ENCODE data around the gene ZNF443. TPM values are rescaled to one million over a fixed set of nuclear protein-coding genes. Genes with fewer than 3 reads are reported as not detected.
A peak's percentile ranks its signal among the peaks of the same experiment; 100 is the strongest.
"Not testable (repeated sequence)": the region's sequence is repeated elsewhere in the genome, so short reads cannot be mapped to it uniquely, and the experiment has no call there.

ZNF443 gene
- total RNA-seq, 3 donors from 2014 or later = 2.2 to 2.4 (median 2.3) TPM

DNA sequence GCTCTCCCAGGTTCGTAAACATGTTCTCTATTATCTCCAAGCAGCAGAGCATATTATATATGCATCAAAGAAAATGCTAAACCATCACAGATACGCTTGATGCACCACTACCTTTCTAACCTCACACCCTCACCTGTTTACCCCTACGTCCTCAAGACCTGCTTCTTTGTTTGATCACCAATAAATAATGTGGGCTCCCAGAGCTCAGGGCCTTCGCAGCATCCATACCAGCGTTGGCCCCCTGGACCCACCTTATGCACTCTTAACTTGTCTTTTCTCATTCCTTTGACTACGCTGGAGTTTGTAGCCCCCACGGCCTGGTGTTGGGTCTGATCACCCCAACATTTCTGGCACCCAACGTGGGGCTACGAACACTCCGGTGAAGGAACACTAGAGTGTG, 10.0 kb upstream of the ZNF443 start:
- Mint-ChIP-seq H3K4me1 (ENCODE audit: low read depth) (no peaks in the 10 kb centered on the region), H3K9me3 (peaks cover 22% of the 10 kb centered on the region), H3K27me3 (ENCODE audit: low read depth) (no peaks in the 10 kb centered on the region), H3K4me3 (no peak overlapping the region), H3K36me3 (ENCODE audit: insufficient read depth) (peaks cover 11% of the 10 kb centered on the region)
- DNase-seq = no peak
- ATAC-seq = no peak

DNA sequence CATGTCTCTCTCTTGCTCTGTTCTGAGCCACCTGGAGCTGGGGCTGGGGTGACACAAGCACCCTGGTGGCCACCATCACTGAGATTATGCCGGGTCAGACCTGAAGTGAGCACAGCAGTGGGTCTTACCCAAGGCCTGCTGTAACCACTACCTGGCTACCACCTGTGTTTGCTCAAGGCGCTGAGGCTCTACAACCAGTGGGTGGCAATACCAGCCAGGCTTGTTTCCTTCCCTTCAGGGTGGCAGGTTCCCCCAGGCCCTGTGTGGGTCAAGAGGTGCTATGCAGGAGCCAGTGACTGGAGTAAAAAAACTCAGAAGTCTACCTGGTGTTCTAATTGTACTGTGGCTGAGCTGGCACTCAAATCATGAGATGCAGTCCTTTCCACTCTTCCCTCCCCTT, 8.0 kb upstream of the ZNF443 start:
- H3K36me3 Mint-ChIP-seq (ENCODE audit: insufficient read depth) = peaks cover 13% of the 10 kb centered on the region
- DNase-seq (no peak), ATAC-seq (no peak)
- H3K4me1 Mint-ChIP-seq (ENCODE audit: low read depth) = no peaks in the 10 kb centered on the region
- H3K9me3 Mint-ChIP-seq = peaks cover 26% of the 10 kb centered on the region
- no peak overlapping the region for H3K4me3 Mint-ChIP-seq
- no peaks in the 10 kb centered on the region for H3K27me3 Mint-ChIP-seq (ENCODE audit: low read depth)

DNA sequence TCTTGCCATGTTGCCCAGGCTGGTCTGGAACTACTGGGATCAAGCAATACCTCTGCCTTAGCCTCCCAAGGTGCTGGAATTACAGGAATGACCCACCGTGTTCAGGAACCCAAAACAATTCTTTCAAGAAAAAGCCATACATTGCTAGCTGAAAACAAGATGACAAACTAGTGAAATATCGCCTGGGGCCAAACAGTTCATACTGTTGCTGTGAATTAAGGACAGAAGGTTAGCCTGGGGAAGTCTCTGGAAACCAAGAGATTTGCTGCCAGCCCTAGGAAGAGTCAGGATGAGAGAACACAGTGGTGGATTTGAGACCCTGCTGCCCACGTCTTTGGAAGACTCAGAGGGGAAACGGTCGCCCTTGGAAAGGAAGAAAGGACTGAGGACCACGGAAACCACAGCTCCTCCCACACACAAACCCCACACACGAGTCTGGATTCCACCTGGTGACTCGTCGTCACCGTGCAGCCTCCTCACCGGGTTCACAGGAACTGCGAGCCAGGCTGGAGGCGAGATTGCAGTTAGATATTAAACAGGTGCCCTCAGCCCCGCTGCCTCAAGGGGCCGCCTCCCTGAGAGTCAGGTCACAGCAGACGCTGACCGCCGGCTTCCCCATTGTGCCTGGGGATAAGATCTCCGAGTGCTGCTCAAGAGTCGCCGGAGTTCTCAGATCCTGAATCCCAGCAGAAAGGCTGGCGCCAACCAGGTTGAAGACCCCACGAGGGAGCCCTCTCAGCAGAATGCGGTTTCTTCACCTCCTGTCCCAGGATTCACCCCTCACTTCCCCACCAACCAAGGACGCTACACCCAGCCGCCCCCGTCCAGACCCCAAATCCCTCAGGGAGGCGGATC, 908 bp downstream of the ZNF443 start:
- peak; percentile 51 for DNase-seq
- ATAC-seq = peak; percentile 24 to 29
- not testable (repeated sequence) for H3K27me3 Mint-ChIP-seq (ENCODE audit: low read depth); H3K36me3 Mint-ChIP-seq (ENCODE audit: insufficient read depth)
- Mint-ChIP-seq H3K9me3 (peaks cover 17% of the 10 kb centered on the region), H3K4me1 (ENCODE audit: low read depth) (peaks cover 24% of the 10 kb centered on the region), H3K4me3 (peak overlapping the region; percentile 99)

DNA sequence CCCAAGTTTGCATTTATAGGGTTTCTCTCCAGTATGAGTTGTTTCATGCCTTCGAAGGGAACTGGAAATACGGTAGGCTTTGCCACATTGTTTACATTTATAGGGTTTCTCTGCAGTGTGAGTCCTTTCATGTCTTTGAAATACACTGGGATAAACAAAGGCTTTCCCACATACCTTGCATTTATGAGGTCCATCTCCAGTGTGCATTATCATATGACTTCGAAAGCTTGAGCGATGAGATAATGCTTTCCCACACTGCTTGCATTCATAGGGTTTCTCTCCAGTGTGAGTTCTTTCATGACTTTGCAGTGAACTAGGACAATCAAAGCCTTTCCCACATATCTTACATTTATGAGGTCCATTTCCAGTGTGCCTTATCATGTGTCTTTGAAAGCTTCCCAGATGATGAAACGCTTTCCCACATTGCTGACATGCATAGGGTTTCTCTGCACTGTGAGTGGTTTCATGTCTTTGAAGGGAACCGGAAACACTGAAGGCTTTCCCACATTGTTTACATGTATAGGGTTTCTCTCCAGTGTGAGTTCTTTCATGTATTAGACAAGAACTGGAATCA, 10.0 kb downstream of the ZNF443 start:
- not testable (repeated sequence) for DNase-seq; H3K4me1 Mint-ChIP-seq (ENCODE audit: low read depth); H3K27me3 Mint-ChIP-seq (ENCODE audit: low read depth); H3K4me3 Mint-ChIP-seq; ATAC-seq
- peaks cover 44% of the 10 kb centered on the region for H3K36me3 Mint-ChIP-seq (ENCODE audit: insufficient read depth)
- H3K9me3 Mint-ChIP-seq = peaks cover 44% of the 10 kb centered on the region

DNA sequence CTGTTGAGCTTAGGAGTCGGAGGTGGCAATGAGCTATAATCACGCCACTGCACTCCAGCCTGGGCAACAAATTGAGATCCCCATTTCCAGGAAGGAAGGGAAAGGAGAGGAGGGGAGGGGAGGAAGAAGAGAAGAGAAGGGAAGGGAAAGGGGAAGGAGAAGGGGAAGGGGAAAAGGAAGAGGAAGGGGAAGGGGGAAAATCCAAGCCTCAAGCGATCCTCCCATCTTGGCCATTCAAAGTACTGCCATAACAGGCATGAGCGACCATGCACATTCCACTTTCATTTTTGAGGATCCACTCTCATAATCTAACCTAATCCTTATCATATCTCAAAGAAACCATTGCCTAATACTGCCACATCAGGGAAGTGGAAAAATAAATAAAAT, 14.9 kb downstream of the ZNF443 start:
- Mint-ChIP-seq H3K36me3 (ENCODE audit: insufficient read depth) (peaks cover 27% of the 10 kb centered on the region), H3K4me1 (ENCODE audit: low read depth) (no peaks in the 10 kb centered on the region), H3K27me3 (ENCODE audit: low read depth) (no peaks in the 10 kb centered on the region), H3K4me3 (no peak overlapping the region), H3K9me3 (peaks cover 33% of the 10 kb centered on the region)
- DNase-seq (no peak), ATAC-seq (no peak)

DNA sequence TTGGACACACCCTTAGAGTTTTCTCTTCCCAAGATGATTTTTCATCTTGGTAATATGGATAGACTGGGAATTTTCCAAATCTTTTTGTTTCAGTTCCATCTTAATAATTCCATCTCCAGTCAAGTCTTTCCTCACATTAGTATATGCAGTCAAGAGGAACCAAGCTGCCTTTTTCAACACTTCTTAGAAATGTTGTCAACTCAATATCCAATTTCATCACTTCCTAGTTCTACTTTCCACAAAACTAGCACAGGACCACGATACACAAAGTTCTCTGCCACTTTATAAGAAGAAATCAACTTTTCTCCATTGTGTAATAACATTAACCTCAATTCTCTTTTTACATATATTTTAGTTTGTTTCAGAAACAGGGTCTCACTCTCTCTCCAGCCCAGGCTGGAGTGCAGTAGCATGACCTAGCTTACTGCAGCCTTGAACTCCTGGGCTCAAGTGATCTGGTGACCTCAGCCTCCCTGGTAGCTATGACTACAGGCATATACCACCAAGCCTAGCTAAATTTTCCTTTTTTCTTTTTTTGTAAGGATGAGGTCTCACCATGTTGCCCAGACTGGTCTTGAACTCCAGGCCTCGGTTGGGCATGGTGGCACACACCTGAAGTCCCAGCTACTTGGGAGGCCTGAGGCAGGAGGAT, 15.5 kb downstream of the ZNF443 start:
- Mint-ChIP-seq H3K4me3 (no peak overlapping the region), H3K4me1 (ENCODE audit: low read depth) (no peaks in the 10 kb centered on the region), H3K36me3 (ENCODE audit: insufficient read depth) (peaks cover 22% of the 10 kb centered on the region), H3K27me3 (ENCODE audit: low read depth) (no peaks in the 10 kb centered on the region), H3K9me3 (peaks cover 28% of the 10 kb centered on the region)
- no peak for DNase-seq
- no peak for ATAC-seq

DNA sequence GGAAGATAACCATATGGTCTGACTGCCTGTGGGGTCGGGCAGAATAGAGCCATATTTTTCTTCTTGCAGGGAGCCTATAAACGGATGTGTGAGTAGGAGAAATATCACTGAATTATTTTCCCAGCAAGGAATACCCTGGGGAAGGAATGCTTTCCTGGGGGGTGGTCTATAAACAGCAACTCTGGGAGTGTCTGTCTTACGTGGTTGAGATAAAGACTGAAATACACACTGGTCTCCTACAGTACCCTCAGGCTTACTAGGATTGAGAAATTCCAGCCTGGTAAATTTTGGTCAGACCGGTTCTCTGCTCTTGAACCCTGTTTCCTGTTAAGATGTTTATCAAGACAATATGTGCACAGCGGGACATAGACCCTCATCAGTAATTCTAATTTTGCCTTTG, 23.5 kb downstream of the ZNF443 start:
- not testable (repeated sequence) for H3K4me1 Mint-ChIP-seq (ENCODE audit: low read depth); H3K27me3 Mint-ChIP-seq (ENCODE audit: low read depth); H3K4me3 Mint-ChIP-seq; H3K36me3 Mint-ChIP-seq (ENCODE audit: insufficient read depth); DNase-seq; ATAC-seq
- peaks cover 15% of the 10 kb centered on the region for H3K9me3 Mint-ChIP-seq

DNA sequence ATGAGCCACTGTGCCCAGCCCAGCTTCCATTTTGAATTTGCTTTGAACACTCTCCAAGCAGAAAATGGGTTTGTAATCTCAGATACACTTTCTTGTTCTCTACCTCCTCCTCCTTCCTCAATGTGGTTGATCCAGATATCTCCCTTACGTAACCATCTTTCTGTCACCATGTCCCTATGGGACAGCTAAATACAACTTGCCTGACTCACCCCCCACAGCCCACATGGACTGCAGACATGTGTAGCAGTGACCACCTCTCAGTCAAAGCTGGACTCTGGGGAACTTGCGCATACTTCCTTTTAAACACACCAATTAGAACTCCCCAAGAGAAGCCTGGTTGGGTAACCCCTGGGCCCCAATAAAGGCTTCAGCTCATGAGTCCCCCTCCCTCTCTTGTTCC, 28.9 kb downstream of the ZNF443 start:
- no peaks in the 10 kb centered on the region for H3K27me3 Mint-ChIP-seq (ENCODE audit: low read depth)
- peaks cover 12% of the 10 kb centered on the region for H3K9me3 Mint-ChIP-seq

DNA sequence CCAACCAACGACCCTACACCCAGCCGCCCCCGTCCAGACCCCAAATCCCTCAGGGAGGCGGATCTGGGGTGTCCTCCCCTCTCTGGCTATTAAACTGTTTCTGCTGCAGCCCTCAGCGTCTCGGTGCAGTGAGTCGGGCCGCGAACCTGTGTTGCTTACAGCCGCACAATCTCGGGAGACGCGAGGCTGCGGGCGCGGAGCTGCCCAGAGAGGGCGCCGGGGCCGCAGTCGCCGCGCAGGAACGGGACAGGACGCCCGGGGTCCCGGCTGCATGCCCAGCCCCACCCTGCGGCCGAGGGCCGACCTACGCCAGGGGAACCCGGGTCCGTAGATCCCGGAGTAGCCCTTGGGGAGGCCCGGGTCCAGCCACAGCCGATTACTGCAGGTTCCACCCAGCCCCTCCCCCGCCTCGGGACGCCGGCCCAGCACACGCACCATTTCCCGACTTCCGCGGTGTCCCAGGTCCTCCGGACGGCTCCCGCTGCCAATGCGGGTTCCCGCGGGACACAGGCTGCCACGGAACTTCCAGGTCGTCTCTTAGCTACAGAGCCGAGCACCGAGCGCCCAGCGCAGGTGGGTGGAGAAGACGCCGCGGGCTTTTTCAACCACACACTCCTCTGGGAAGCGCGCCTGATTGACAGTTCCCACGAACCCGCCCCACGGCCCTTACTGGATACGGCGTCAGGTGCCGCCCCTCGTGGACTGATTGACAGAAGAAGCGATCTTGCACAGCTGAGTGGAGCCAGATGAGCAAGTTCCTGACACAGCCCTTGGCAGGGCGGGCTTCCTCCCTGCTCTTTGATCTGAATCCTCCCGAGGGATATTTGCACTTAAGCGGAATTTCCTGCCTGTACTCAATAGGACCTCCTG, 40.0 kb downstream of the ZNF443 start, which contains the start of gene ZNF799:
TSS of gene ZNF799 (minus strand) at position 639 of the 870 bp plus-strand sequence. CDS start at position 438, 201 bp downstream.
- peaks cover 8% of the 10 kb centered on the region for H3K36me3 Mint-ChIP-seq (ENCODE audit: insufficient read depth)
- ATAC-seq = peak; percentile 96 to 98
- H3K4me3 Mint-ChIP-seq = peak within 1 kb of the TSS; percentile 92
- H3K4me1 Mint-ChIP-seq (ENCODE audit: low read depth) = peaks cover 17% of the 10 kb centered on the region
- H3K9me3 Mint-ChIP-seq = peaks cover under 1% of the 10 kb centered on the region
- H3K27me3 Mint-ChIP-seq (ENCODE audit: low read depth) = no peaks in the 10 kb centered on the region
- DNase-seq = peak; percentile 76

More for the DNA sequence above, 28.9 kb downstream of the ZNF443 start:
- ATAC-seq (no peak), DNase-seq (no peak)
- no peaks in the 10 kb centered on the region for H3K36me3 Mint-ChIP-seq (ENCODE audit: insufficient read depth)
- H3K4me1 Mint-ChIP-seq (ENCODE audit: low read depth) = no peaks in the 10 kb centered on the region
- H3K4me3 Mint-ChIP-seq = no peak overlapping the region

DNA sequence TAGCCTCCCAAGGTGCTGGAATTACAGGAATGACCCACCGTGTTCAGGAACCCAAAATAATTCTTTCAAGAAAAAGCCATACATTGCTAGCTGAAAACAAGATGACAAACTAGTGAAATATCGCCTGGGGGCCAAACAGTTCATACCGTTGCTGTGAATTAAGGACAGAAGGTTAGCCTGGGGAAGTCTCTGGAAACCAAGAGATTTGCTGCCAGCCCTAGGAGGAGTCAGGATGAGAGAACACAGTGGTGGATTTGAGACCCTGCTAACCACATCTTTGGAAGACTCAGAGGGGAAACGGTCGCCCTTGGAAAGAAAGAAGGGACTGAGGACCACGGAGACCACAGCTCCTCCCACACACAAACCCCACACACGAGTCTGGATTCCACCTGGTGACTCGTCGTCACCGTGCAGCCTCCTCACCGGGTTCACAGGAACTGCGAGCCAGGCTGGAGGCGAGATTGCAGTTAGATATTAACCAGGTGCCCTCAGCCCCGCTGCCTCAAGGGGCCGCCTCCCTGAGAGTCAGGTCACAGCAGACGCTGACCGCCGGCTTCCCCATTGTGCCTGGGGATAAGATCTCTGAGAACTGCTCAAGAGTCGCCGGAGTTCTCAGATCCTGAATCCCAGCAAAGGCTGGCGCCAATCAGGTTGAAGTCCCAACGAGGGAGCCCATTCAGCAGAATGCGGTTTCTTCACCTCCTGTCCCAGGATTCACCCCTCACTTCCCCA, 40.8 kb downstream of the ZNF443 start:
- Mint-ChIP-seq H3K4me1 (ENCODE audit: low read depth) (peaks cover 17% of the 10 kb centered on the region), H3K4me3 (peak overlapping the region; percentile 92), H3K36me3 (ENCODE audit: insufficient read depth) (peaks cover 14% of the 10 kb centered on the region)
- ATAC-seq (peak; percentile 16 to 47), DNase-seq (peak; percentile 27)
- H3K9me3 Mint-ChIP-seq; H3K27me3 Mint-ChIP-seq (ENCODE audit: low read depth): not testable (repeated sequence)

DNA sequence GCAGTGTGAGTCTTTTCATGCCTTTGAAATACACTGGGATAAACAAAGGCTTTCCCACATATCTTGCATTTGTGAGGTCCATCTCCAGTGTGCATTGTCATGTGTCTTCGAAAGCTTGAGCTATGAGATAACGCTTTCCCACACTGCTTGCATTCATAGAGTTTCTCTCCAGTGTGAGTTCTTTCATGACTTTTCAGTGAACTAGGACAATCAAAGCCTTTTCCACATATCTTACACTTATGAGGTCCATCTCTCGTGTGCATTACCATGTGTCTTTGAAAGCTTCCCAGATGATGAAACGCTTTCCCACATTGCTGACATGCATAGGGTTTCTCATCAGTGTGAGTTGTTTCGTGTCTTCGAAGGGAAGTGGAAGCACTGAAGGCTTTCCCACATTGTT, 49.7 kb downstream of the ZNF443 start:
- not testable (repeated sequence) for DNase-seq; ATAC-seq; H3K27me3 Mint-ChIP-seq (ENCODE audit: low read depth); H3K4me1 Mint-ChIP-seq (ENCODE audit: low read depth); H3K4me3 Mint-ChIP-seq
- Mint-ChIP-seq H3K9me3 (peaks cover 49% of the 10 kb centered on the region), H3K36me3 (ENCODE audit: insufficient read depth) (peaks cover 54% of the 10 kb centered on the region)

DNA sequence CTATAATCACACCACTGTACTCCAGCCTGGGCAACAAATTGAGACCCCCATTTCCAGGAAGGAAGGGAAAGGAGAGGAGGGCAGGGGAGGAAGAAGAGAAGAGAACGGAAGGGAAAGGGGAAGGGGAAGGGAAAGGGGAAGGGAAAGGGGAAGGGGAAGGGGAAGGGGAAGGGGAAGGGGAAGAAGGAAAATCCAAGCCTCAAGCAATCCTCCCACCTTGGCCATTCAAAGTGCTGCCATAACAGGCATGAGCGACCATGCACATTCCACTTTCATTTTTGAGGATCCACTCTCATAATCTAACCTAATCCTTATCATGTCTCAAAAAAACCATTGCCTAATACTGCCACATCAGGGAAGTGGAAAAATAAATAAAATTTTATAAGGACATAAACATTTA, 54.5 kb downstream of the ZNF443 start:
- not testable (repeated sequence) for H3K4me1 Mint-ChIP-seq (ENCODE audit: low read depth); H3K27me3 Mint-ChIP-seq (ENCODE audit: low read depth); ATAC-seq; H3K4me3 Mint-ChIP-seq; DNase-seq
- peaks cover 30% of the 10 kb centered on the region for H3K9me3 Mint-ChIP-seq
- H3K36me3 Mint-ChIP-seq (ENCODE audit: insufficient read depth) = peaks cover 28% of the 10 kb centered on the region

DNA sequence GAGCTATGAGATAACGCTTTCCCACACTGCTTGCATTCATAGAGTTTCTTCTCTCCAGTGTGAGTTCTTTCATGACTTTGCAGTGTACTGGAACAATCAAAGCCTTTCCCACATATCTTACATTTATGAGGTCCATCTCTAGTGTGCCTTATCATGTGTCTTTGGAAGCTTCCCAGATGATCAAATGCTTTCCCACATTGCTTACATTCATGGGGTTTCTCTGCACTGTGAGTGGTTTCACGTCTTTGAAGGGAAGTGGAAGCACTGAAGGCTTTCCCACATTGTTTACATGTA, 60.4 kb downstream of the ZNF443 start:
- Mint-ChIP-seq H3K36me3 (ENCODE audit: insufficient read depth) (peaks cover 28% of the 10 kb centered on the region), H3K27me3 (ENCODE audit: low read depth) (no peaks in the 10 kb centered on the region), H3K4me1 (ENCODE audit: low read depth) (no peaks in the 10 kb centered on the region), H3K4me3 (no peak overlapping the region), H3K9me3 (peaks cover 46% of the 10 kb centered on the region)
- ATAC-seq (no peak), DNase-seq (no peak)

Data from activated T-cell treated with anti-CD3 and anti-CD28 coated beads, Interleukin-2, amount 50 U/mL, for 4 hours (primary cell).